SH-SY5Y (cell line): ENCODE measurements around the gene RELB.

Experiments
- GATA2 ChIP-seq: IDR thresholded peaks from 2 replicates; pipeline ENCODE4 v1.6.1; 2011; ENCODE audit warnings: mild to moderate bottlenecking, low read depth, low read length
- GATA3 ChIP-seq: IDR thresholded peaks from 2 replicates; pipeline ENCODE4 v1.6.1; 2011; ENCODE audit warnings: low read depth, mild to moderate bottlenecking, low read length, moderate library complexity

GRCh38 chr19:44959691-44960090, 41.6 kb upstream of the RELB start:
- no peak for TF ChIP-seq GATA2
- TF ChIP-seq GATA3 = no peak
